T1000 (cell line): ENCODE measurements around the gene APOA1.

Experiments
- DNase-seq: peaks from one replicate; lab custom pipeline; 2025; ENCODE audit warnings: mixed read lengths; lab: John Stamatoyannopoulos, UW

The APOA1 gene

DNA sequence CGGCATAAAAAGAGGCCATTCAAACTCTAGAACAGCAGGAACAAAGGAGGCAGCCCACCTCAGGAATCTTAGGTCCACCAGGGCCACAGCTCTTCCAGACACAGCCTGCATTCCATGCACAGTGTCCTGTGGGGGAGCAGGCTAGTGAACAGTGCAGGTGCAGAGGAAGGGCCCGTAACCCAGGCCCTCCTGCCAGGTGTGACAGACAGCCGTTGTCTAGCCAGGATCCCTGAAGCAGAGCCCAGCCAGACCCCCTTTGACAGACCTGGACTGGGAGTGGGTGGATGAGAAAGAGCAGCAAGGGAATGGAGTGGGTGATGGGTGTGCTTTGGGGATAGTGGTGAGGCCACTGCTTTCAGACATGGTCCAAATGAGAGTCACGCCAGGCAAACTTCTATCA is 48.4 kb downstream of the APOA1 start:
- DNase-seq: no peak

DNA sequence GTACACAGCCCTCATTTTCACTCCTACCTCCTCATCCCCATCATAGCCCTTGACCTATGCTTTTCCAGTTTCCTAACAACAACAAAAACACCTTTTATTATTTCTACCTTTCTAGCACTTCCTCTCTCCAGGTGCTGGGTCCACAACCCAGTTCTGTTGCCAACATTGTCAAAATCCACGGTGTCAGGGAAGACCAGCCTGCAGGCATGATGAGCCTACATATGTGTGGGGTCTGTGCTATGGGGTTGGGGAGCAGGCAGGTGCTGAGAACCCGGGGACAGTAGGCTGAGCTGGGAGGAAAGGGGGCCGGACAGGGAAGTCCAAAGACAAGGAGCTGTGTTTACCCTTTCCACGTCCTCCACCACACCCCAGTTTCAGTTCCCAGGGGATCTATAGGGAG is 48.9 kb downstream of the APOA1 start:
- DNase-seq: no peak

DNA sequence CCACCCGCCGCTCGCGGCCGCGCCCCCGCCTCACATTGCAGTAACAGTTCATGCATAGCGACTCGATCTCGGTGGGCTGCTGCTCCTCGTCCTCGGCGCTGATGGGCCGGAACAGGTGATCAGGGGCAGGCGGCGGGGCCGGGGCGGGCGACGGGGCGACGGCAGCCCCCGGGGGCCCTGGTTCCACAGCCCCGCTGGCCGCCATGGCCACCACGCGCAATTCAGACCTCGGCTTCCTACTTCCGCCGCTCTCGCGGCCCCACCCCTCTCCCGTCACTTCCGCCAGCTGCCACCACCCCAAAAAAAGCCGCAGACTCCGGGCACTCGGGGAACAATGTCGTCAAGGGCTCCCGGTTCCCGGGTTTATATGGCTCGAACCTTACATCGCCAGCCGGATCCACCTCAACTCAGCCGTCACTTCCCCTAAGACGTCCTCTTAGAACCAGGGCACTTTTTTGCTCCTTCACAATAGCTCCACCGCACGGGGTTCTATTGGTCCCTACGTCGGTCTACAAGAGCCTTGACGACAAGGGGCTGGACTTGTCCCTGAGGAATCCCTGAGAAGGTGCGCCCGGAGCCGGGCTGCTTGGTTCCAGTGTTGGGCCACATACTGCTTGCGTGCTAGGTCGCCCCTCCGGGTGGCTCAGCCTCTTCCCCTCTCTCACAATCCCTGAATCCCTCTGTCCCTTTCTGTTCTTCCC is 49.5 kb downstream of the APOA1 start, which contains the start of gene ZPR1:
Gene ZPR1, minus strand, starts transcription at position 238 of the 701 bp plus-strand sequence. Its CDS starts 33 bp downstream, at position 205.
- DNase-seq: peak; percentile 51

DNA sequence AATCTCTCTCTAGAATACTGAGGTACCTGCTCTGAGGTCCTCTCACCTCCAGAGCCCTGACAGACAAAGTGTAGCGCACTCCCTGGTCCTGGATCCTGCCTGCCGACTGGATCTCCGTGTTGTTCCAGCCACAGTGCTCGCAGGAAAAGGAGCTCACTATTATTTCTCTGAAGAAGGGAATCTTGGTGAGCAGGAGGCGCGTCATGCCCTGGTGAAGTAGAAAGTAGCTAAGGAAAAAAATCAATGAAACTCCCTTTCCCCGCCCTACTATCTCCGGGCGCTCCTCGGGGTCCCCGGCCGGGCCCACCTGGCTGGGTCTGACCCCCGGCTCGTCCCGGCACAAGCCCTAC is 50.0 kb downstream of the APOA1 start:
- DNase-seq: no peak

DNA sequence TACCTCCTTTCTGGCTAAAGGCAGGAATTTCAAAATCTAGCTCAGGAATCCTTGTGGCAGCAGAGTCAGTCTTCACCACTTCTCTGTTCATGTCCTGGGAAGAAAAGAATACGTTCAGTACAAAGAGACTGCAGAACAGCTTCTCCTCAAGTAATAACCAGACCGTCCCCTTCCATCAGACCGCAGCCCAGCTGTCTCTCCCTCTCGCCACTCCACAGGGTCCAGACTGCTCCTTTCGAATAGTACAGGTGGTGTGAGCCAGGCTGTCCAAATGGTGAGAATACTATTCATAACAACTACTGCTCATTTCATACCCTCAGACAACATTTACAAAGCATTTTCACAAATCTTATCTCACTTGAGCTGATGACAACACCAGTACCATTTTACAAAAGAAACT is 50.5 kb downstream of the APOA1 start:
- DNase-seq: no peak

DNA sequence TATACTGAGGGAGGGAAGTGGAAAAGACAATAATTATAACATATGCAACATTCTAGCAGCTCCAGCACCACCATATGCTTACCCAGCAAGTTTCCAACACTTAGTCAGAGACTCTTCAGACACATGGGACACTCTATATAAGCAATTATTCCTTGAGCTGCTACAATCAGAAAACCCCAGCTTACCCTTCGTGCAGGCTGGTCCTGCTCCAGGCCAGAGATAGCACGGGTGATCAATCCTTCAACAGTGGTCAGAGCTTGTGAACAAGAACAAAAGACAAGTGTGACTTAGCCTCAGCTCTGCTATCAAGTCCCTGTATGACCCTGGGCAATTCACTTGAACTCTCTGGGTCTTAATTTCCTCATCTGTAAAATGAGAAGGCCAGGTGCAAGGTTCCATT is 51.1 kb downstream of the APOA1 start:
- no peak for DNase-seq
